Right lobe of liver (tissue), 4 donors: Measurements from ENCODE around the gene COA4.

Experiments
- POLR2A ChIP-seq: fragments of 450-650 bp; IDR thresholded peaks from one replicate; pipeline ENCODE4 v1.6.1; 2017; ENCODE audit warnings: antibody characterized with exemption, mild to moderate bottlenecking
- TF ChIP-seq, protein P1 (sequence below), 4 donors: fragments of 200-600 bp in 3 of 4; fragments of 450-650 bp in 1 of 4; IDR thresholded peaks; one replicate each; pipeline versions ENCODE4 v1.5.1 to v1.8.0; 2016 to 2022; ENCODE audit warnings: antibody characterized with exemption in 4 of 4, mild to moderate bottlenecking in 2 of 4
- donor health status: DM: no; HTN: no; CAD: no.
- donor health status: DM: no; HTN: no; CAD: no.
- donor health status: DM: no; HTN: yes; CAD: no.

- TF ChIP-seq, protein P1, sequence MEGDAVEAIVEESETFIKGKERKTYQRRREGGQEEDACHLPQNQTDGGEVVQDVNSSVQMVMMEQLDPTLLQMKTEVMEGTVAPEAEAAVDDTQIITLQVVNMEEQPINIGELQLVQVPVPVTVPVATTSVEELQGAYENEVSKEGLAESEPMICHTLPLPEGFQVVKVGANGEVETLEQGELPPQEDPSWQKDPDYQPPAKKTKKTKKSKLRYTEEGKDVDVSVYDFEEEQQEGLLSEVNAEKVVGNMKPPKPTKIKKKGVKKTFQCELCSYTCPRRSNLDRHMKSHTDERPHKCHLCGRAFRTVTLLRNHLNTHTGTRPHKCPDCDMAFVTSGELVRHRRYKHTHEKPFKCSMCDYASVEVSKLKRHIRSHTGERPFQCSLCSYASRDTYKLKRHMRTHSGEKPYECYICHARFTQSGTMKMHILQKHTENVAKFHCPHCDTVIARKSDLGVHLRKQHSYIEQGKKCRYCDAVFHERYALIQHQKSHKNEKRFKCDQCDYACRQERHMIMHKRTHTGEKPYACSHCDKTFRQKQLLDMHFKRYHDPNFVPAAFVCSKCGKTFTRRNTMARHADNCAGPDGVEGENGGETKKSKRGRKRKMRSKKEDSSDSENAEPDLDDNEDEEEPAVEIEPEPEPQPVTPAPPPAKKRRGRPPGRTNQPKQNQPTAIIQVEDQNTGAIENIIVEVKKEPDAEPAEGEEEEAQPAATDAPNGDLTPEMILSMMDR (IDR thresholded peaks at IDR 0.05), result no peak
- TF ChIP-seq POLR2A, result peak; percentile 77
Observed at GRCh38 chr11:73876424-73877310, at the start of gene COA4, which contains the start of gene PAAF1.
